Colon (tissue), 2 donors: ENCODE measurements around the gene IAPP.
"Not testable (repeated sequence)": the region's sequence is repeated elsewhere in the genome, so short reads cannot be mapped to it uniquely, and the experiment has no call there.

Source experiments
- FAIRE-seq: peaks from 2 replicates; lab custom pipeline; 2012; peaks lifted over from hg19 to GRCh38; lab: Jason Lieb, UNC
- donor health status: control.
- donor health status: control.

IAPP gene

DNA sequence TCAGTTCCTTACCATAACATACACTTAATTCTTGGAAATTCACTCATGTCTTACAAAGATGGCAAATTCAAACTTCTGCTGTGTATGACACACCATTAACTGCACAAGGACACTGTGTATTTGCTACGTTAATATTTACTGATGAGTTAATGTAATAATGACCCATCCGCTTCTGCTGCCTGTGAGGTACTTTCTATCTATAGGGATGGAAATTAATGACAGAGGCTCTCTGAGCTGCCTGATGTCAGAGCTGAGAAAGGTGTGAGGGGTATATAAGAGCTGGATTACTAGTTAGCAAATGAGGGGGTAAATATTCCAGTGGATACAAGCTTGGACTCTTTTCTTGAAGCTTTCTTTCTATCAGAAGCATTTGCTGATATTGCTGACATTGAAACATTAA, at the start of gene IAPP:
Gene IAPP (plus strand): TSS at position 301 of the 400 bp plus-strand sequence. CDS start 450 bp downstream, outside the sequence.
- no peak for FAIRE-seq

- no peak for FAIRE-seq
Measured at GRCh38 chr12:21323736-21324135, 49.0 kb upstream of the IAPP start.

- FAIRE-seq, result no peak
Measured at GRCh38 chr12:21324551-21324950, 48.2 kb upstream of the IAPP start.

DNA sequence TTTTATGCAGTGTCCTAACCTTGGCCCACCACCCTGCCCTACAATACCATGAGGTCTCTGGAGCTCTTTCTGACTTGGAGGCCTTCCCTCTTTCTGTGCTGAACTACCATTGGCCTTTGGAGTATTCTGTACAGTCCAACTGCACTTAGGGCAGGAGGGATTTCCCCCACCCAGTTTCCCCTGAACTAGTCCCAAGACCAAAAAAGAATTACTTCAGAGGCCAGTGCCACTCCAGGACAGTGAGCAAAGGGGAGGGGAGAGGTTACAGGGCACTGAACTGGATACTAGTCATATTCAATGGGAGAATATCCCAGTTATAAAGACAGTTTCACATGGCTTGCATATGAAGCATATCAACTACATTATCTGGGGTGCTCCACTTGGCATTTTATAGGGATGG, 44.1 kb upstream of the IAPP start:
- FAIRE-seq, result no peak

- no peak for FAIRE-seq
Measured at GRCh38 chr12:21330682-21331253, 41.9 kb upstream of the IAPP start.

- FAIRE-seq, result no peak
Measured at GRCh38 chr12:21334771-21335325, 37.9 kb upstream of the IAPP start, which contains the start of gene SLCO1A2. SLCO1A2 (minus strand) TSS chr12:21334917; CDS start chr12:21334647, 270 bp downstream.

DNA sequence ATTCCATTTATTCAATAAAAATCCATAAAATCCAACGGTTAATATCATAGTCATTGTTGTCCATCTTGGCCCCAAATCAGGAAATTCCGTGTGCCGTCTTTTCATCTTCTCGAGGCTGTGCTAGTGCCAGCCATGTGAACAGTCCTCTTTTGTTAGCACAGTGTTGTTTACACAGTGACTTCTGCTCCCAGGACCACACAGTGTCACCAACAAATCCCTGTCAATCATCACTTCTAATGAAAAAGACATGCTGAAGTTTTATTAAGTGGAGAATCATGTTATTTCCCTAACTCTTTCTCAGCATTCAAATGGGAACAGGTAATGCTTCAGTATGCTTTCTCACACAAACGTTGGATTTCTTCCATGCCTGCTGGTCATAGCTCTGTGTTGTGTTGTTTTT, 36.0 kb upstream of the IAPP start:
- no peak for FAIRE-seq

DNA sequence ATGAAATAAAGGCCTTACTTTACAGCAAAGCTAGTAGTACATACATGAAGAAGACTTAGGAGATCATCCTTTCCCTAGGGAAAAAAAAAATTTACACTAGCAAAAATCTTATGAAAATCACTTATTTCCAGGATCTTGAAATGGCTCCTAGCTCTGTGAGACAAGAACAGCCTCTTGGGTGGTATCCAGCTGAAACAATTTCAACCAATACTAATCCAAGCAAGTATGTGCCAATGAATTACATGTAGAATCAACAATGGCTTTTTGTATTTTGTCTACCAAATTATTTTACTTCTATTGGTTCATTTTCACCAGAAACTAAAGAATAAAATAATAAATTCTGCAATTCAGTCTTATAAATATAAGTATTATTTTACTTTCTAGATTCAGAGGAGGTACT, 35.2 kb upstream of the IAPP start:
- no peak for FAIRE-seq

DNA sequence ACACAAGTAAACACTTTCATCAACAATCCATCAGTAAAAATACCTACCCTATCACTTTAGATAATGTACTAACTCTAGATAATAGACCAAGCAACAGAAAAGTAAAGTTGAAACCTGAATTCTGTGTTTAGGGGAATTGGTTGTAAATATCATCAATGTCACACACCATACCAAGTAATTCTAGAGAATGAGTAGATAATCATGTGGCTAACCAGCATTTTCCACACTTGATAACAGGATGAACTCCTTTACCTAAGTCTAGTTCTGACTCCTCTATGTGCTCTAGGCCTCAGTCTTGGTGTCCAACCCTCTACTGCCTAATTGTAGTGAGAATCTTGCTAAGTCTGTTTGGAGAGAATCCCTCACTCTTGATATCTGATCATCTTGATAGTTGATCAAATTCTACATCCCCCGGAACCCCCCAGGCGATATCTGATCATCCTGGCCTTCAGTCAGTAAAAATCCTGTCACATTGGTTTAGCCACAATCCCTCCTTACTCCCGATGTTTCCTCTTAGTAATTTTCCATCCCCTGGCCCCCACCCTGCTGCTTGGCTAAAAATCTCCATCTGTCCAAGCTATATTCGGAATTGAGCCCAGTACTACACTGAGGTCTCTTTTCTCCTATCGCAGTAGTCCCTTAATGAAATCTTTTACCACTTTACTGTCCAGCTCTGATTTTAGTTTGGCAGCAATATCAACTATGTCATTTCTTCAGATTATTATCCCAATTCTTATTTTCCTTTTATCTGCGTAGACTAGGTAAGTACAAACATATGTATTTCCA, 34.5 kb upstream of the IAPP start:
- FAIRE-seq, result no peak

DNA sequence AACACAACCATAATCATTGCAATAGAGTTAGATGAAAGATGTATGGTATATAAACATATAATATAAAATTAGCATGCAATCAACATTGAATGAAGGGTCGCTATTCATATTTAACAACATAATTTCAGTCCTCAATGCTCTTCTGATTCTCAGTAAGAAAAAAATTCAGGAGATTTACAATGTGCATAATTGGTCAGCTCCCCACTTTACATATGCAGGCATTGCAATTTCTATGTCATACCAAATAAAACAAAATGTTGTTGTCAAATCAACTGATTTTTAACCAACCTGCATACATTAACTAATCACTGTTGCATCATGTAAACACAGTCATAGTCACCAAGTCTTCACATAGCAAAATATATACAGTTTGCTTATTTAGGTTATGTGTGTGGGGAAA, 32.8 kb upstream of the IAPP start:
- no peak for FAIRE-seq

DNA sequence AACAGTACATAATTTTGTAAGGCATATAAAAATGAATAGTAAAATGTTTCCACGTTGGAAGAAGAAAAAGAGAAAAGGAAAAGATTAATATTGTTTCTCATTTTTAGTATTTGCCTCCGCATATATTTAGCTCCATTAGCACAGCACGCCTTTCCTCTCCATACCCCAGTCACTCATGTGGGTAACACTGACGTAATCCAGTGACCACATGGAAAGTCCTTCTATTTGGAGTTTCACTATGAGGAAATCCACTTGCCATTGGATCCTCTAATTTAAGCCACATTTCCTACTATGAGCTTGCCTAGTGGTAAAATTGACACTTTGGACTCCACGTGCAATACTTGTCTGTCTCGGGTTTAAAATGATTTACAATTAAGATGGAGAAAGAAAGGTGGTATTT, 32.3 kb upstream of the IAPP start:
- no peak for FAIRE-seq

DNA sequence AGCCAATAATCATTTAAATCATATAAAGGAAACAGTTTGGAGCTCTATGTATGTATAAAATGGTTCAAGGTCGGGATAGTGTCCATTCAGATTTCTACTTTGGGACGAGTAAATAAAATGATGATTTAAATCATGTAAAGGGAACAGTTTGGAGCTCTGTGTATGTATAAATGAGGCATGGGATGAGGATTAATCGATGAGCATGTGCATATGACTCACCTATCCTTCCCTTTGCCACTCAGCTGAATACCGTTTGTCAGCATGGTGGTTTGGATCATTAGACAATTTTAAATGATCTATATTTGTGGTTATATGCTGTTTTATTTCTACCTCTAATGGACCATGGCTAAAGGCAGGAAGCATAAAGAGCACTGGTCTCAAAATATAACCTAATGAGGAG, 30.9 kb upstream of the IAPP start:
- FAIRE-seq, result no peak

DNA sequence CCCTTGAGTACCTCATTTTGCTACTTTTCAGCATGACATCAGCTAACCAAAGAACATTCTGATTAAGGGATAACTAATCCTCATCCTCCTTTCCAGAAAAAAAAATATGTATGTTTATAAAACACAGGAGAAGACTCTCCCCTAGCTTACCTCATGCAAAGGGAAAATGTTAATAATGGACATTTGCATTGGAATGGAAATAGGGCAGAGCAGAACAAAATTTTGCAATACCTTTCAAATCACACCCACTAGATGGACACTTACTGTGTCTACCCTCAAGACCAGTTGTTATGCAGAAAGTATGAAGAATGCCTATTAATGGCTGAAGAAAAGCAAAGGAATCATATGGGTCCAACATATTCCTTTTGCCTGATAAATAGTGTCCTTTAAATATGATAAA, 29.1 kb upstream of the IAPP start:
- FAIRE-seq, result no peak

DNA sequence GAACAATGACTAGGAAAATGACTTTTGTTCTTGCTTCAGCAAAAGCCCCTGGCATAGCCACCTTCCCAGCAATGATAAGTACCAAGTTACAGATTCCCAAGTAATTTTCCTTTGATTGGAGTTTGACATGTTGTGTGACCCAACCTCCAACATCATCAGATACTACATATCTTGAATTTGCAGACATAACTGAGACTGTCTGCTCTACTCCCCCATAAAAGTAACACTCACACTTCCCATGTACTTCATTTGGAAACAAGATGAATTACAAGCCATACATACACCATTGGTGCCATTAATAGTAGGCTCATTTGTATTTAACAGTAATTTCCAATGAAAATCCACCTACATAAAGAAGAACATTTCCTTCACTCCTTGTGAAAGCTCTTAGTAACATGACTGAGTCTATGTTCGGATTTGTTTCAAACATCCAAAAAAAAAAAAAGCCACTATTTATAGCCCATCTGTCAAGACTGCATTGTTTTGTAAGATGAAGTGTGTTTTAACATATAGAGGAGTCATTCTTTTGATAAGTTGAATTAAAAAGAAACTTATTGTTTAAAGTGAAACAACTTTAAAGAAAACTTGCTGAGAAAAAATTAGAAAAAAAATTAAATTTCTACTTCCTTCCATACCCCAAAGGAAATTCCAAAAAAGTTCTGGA, 26.0 kb upstream of the IAPP start:
- FAIRE-seq, result no peak

DNA sequence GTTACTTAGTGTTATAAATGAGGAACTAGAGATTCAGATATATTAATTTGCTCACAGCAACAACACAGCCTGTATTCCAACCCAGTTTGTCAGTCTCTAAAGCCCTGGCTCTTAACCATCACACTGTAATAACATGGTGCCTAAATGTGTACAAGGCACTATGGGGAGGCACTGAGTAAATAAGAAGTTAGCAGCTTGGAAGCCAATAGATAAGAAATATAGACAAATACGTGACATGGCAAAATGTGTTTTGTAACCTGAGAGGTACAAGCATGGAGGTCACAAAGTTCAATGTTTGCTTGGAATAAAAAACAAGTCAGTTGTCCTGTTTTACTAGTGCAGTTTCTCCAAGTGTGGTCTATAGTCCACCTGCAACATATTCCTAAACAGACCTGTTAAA, 21.7 kb upstream of the IAPP start:
- FAIRE-seq, result no peak

- FAIRE-seq, result no peak
Measured at GRCh38 chr12:21353487-21353886, 19.2 kb upstream of the IAPP start.

DNA sequence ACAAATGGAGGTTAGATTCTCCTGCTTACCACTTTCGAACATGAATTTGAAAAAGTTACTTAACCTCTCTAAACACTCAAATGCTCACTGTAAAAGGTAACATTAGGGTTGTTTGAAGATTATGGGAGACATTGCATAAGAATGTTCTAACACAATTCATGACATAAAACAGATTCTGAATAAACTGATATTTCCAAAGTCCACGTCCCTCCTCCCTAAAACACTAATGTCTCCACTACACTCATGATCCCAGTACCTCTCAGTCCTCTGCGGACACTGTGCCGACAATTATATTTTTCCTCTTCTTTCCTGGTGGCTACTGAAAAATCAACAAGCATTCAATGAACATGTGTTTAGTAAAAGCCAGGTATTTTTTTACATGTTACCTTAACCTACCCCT, 18.8 kb upstream of the IAPP start:
- no peak for FAIRE-seq

DNA sequence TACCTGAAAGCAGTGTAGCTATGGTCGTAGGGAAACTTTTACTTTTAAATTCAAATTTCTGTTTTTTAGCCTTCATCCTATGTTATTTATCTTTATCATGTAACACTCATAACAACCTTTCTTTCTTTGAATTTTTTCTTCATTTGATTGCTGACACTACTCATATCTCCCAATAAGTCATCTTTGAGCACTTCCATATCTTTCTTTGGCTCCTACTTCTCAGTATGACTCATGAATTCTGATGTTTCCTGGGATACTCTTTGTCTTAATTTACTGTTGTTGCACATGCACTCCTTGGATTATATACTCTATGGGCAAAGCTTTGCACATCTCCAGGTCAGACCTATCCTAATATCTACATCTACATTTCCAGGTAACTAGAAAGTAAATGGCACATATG, 18.1 kb upstream of the IAPP start:
- no peak for FAIRE-seq

- not testable (repeated sequence) for FAIRE-seq
Measured at GRCh38 chr12:21360632-21361031, 12.1 kb upstream of the IAPP start.

DNA sequence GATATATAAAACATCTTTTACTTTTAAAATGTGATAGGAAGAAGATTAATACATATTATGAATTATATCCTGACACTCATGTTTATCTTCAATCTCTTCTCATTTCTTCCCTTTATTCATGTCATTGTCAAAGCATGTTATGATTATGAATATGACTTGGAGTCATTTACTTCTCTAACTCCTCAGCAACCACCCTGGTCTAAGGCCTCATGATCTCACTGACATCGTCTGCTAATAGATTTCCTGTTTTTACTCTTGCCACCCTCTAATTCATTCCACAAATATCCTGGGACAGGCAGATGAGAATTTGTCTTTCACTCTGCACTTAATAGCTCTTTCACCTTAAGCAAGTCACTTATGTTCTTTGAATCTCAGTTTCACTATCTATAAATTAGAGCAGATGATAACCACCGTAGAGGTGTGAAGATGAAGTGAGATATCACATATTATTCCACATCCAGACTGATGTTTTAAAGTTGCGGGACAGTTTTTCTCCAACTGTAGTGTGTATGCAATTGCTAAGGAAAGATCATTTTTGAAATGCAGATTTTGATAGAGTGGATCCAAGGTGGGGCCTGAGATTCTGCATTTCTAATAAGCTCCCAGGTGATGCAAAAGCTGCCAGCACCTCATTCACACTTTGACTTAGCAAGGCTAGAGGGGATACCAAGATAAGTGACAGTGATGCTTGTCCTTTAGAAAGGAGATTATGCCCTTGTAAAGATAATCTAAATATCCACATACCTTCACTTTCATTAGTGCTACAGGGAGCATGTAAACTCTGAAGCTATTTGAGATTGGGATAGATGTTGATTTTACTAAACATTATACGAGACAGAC, 3.3 kb upstream of the IAPP start:
- no peak for FAIRE-seq

GRCh38 chr12:21370845-21371449, 1.8 kb upstream of the IAPP start:
- FAIRE-seq, result no peak

- no peak for FAIRE-seq
Measured at GRCh38 chr12:21379218-21379617, 6.5 kb downstream of the IAPP start.
